Mesenchymal stem cell (in vitro differentiated cells and primary cell): ENCODE data around the gene PVALB.
A peak's percentile ranks its signal among the peaks of the same experiment; 100 is the strongest.

Experiments
- DNase-seq: peaks from one replicate; pipeline ENCODE4 v3.0.0-alpha.2; 2013
- H2AFZ ChIP-seq: one replicate; pipeline ENCODE4 v1.6.1; 2013; ENCODE audit warnings: low read depth, mild to moderate bottlenecking, control low read depth, inconsistent platforms, low read length, moderate library complexity
- H2AK5ac ChIP-seq: 2 replicates; pipeline ENCODE4 v1.6.1; 2013; ENCODE audit warnings: low read length, moderate library complexity, mild to moderate bottlenecking, inconsistent platforms; ENCODE audit not compliant: severe bottlenecking
- H2BK120ac ChIP-seq: one replicate; pipeline ENCODE4 v1.6.1; 2013; ENCODE audit warnings: low read depth, mild to moderate bottlenecking, inconsistent platforms, low read length, moderate library complexity
- H2BK12ac ChIP-seq, 2 experiments: one replicate each; pipeline ENCODE4 v1.6.1; 2013; ENCODE audit warnings: inconsistent platforms in 2 of 2, low read length in 2 of 2, mild to moderate bottlenecking in 2 of 2, moderate library complexity in 2 of 2, control low read depth in 1 of 2
- H2BK15ac ChIP-seq: one replicate; pipeline ENCODE4 v1.6.1; 2013; ENCODE audit warnings: mild to moderate bottlenecking, low read depth, inconsistent platforms; ENCODE audit not compliant: poor library complexity, severe bottlenecking
- H2BK5ac ChIP-seq: 2 replicates; pipeline ENCODE4 v1.6.1; 2013; ENCODE audit warnings: low read depth, mild to moderate bottlenecking, low read length, control low read depth, inconsistent platforms; ENCODE audit not compliant: poor library complexity, severe bottlenecking
- H3K14ac ChIP-seq, 2 experiments: one replicate each; pipeline ENCODE4 v1.6.1; 2013; ENCODE audit warnings: inconsistent platforms in 2 of 2, low read length in 2 of 2, control low read depth in 1 of 2, mild to moderate bottlenecking in 1 of 2, moderate library complexity in 1 of 2
- H3K18ac ChIP-seq, 2 experiments: one replicate each; pipeline ENCODE4 v1.6.1; 2013; ENCODE audit warnings: inconsistent platforms in 2 of 2, low read length in 2 of 2, control low read depth in 1 of 2, low read depth in 1 of 2, mild to moderate bottlenecking in 1 of 2
- H3K23ac ChIP-seq, 2 experiments: one replicate each; pipeline ENCODE4 v1.6.1; 2013; ENCODE audit warnings: inconsistent platforms in 2 of 2, low read length in 2 of 2, mild to moderate bottlenecking in 2 of 2, moderate library complexity in 2 of 2, control low read depth in 1 of 2
- H3K27ac ChIP-seq: 2 replicates; pipeline ENCODE4 v1.5.1; 2013; ENCODE audit warnings: mild to moderate bottlenecking, moderate library complexity, low read length, control low read depth, inconsistent platforms; ENCODE audit not compliant: poor library complexity, severe bottlenecking
- H3K27me3 ChIP-seq, 2 experiments: 2 replicates each; pipeline versions ENCODE4 v1.6.1 to v1.7.0; 2013; ENCODE audit warnings: low read length in 2 of 2, mild to moderate bottlenecking in 2 of 2, moderate library complexity in 2 of 2, control low read depth in 1 of 2, inconsistent platforms in 1 of 2; ENCODE audit not compliant: control insufficient read depth in 1 of 2, insufficient read depth in 1 of 2
- H3K36me3 ChIP-seq, 2 experiments: 2 replicates each; pipeline versions ENCODE4 v1.6.1 to v1.7.0; 2013; ENCODE audit warnings: low read length in 2 of 2, control low read depth in 1 of 2, inconsistent platforms in 1 of 2, low read depth in 1 of 2, mild to moderate bottlenecking in 1 of 2; ENCODE audit not compliant: insufficient read depth in 2 of 2, control insufficient read depth in 1 of 2
- H3K4ac ChIP-seq, 2 experiments: one replicate each; pipeline ENCODE4 v1.6.1; 2013; ENCODE audit warnings: inconsistent platforms in 2 of 2, low read length in 2 of 2, mild to moderate bottlenecking in 2 of 2, moderate library complexity in 2 of 2, control low read depth in 1 of 2, low read depth in 1 of 2
- H3K4me1 ChIP-seq: 2 replicates; pipeline ENCODE4 v1.6.1; 2013; ENCODE audit warnings: low read depth, low read length, control low read depth; ENCODE audit not compliant: control insufficient read depth, insufficient read depth
- H3K4me2 ChIP-seq: 2 replicates; pipeline ENCODE4 v1.6.1; 2013; ENCODE audit warnings: low read length, mild to moderate bottlenecking, inconsistent platforms; ENCODE audit not compliant: poor library complexity, severe bottlenecking
- H3K4me3 ChIP-seq, 2 experiments: 2 replicates each; pipeline versions ENCODE4 v1.5.1 to v1.7.0; 2013; ENCODE audit warnings: low read length in 2 of 2, mild to moderate bottlenecking in 2 of 2, control low read depth in 1 of 2, low read depth in 1 of 2; ENCODE audit not compliant: insufficient read depth in 1 of 2
- H3K79me1 ChIP-seq: replicated peaks from 2 replicates; pipeline ENCODE4 v1.6.1; 2013; ENCODE audit warnings: mild to moderate bottlenecking, control low read depth, low read length, inconsistent platforms; ENCODE audit not compliant: poor library complexity, severe bottlenecking
- H3K9ac ChIP-seq: 2 replicates; pipeline ENCODE4 v1.7.0; 2013; ENCODE audit warnings: mild to moderate bottlenecking, low read length, moderate library complexity
- H3K9me3 ChIP-seq: 2 replicates; pipeline ENCODE4 v1.7.0; 2013; ENCODE audit warnings: mild to moderate bottlenecking, low read length; ENCODE audit not compliant: control insufficient read depth
- H4K8ac ChIP-seq: one replicate; pipeline ENCODE4 v1.6.1; 2013; ENCODE audit warnings: inconsistent platforms, mild to moderate bottlenecking, low read length, moderate library complexity
- H4K91ac ChIP-seq: one replicate; pipeline ENCODE4 v1.6.1; 2013; ENCODE audit warnings: mild to moderate bottlenecking, low read length, inconsistent platforms
- WGBS: methylation state at CpG from one replicate; pipeline ENCODE4 v1.1.7; 2013; ENCODE audit warnings: mixed read lengths; 5-methylcytosine and 5-hydroxymethylcytosine counted together

Gene PVALB

GRCh38 chr22:36772451-36772850 lies 44.4 kb downstream of the PVALB start:
- H2AFZ ChIP-seq: no peak overlapping the region
- peaks cover 17 to 19% of the 10 kb centered on the region in 2 experiments for H3K36me3 ChIP-seq
- H4K91ac ChIP-seq: no peak overlapping the region
- H3K18ac ChIP-seq: no peak overlapping the region
- H3K4ac ChIP-seq: no peak overlapping the region
- no peak overlapping the region for H2BK12ac ChIP-seq
- H2BK15ac ChIP-seq: no peak overlapping the region
- peak; percentile 23 for DNase-seq
- H3K9ac ChIP-seq: no peak overlapping the region
- no peak overlapping the region for H3K14ac ChIP-seq
- no peak overlapping the region for H3K23ac ChIP-seq
- H3K4me1 ChIP-seq: peaks cover 4% of the 10 kb centered on the region
- peaks cover 14% of the 10 kb centered on the region for H3K79me1 ChIP-seq
- 88% methylated on average over 8 of the region's 8 CpGs for WGBS
- H2BK120ac ChIP-seq: no peak overlapping the region
- no peak overlapping the region for H2AK5ac ChIP-seq
- no peak overlapping the region for H3K27ac ChIP-seq
- H3K9me3 ChIP-seq: no peaks in the 10 kb centered on the region
- H3K4me3 ChIP-seq: no peak overlapping the region
- no peak overlapping the region for H3K4me2 ChIP-seq
- no peak overlapping the region for H4K8ac ChIP-seq
- H2BK5ac ChIP-seq: no peak overlapping the region
- no peaks in the 10 kb centered on the region for H3K27me3 ChIP-seq

GRCh38 chr22:36771356-36772063 lies 45.3 kb downstream of the PVALB start:
- Histone ChIP-seq H2AK5ac (no peak overlapping the region), H4K91ac (no peak overlapping the region), H3K9me3 (no peaks in the 10 kb centered on the region), H3K18ac (no peak overlapping the region), H3K4ac (no peak overlapping the region), H3K27me3 (no peaks in the 10 kb centered on the region), H2BK15ac (no peak overlapping the region), H2BK120ac (no peak overlapping the region), H3K9ac (no peak overlapping the region), H2BK12ac (no peak overlapping the region), H3K79me1 (peaks cover 14% of the 10 kb centered on the region), H2AFZ (no peak overlapping the region), H3K4me2 (no peak overlapping the region), H3K23ac (no peak overlapping the region), H3K4me3 (no peak overlapping the region), H2BK5ac (no peak overlapping the region), H3K36me3 (peaks cover 21 to 29% of the 10 kb centered on the region in 2 experiments), H3K4me1 (peaks cover 2% of the 10 kb centered on the region), H3K27ac (no peak overlapping the region), H3K14ac (no peak overlapping the region), H4K8ac (no peak overlapping the region)
- WGBS: 97% methylated on average over 13 of the region's 13 CpGs
- DNase-seq: no peak

- Histone ChIP-seq H4K8ac (no peak overlapping the region), H3K4me1 (peaks cover 4% of the 10 kb centered on the region), H3K27me3 (no peaks in the 10 kb centered on the region), H2AFZ (no peak overlapping the region), H3K27ac (no peak overlapping the region), H4K91ac (no peak overlapping the region), H3K18ac (peak overlapping the region in 1 of 2 experiments; percentile 11), H2AK5ac (no peak overlapping the region), H2BK120ac (no peak overlapping the region), H2BK12ac (no peak overlapping the region), H3K14ac (no peak overlapping the region), H3K4me2 (no peak overlapping the region), H3K9ac (no peak overlapping the region), H2BK15ac (no peak overlapping the region), H3K4me3 (no peak overlapping the region), H3K23ac (no peak overlapping the region), H3K9me3 (no peaks in the 10 kb centered on the region), H3K36me3 (peaks cover 21 to 29% of the 10 kb centered on the region in 2 experiments), H3K79me1 (peaks cover 14% of the 10 kb centered on the region), H3K4ac (no peak overlapping the region), H2BK5ac (no peak overlapping the region)
- WGBS: 74% methylated on average over 9 of the region's 11 CpGs
- no peak for DNase-seq
Measured at GRCh38 chr22:36770513-36771231, 46.2 kb downstream of the PVALB start.
